H9 (cell line): ENCODE data around the gene ILF2. TPM values are rescaled to one million over a fixed set of nuclear protein-coding genes. Genes with fewer than 3 reads are reported as not detected.

Source experiments
- DNase-seq: peaks from one replicate; pipeline ENCODE4 v3.0.0-alpha.2; 2017
- H2AFZ ChIP-seq: one replicate; pipeline ENCODE4 v1.6.1; 2013; ENCODE audit warnings: mild to moderate bottlenecking, low read length, control low read depth, moderate library complexity
- H2AK5ac ChIP-seq: 2 replicates; pipeline ENCODE4 v1.6.1; 2013; ENCODE audit warnings: low read length, control low read depth, mixed read lengths; ENCODE audit not compliant: insufficient read length
- H2BK120ac ChIP-seq: one replicate; pipeline ENCODE4 v1.6.1; 2013; ENCODE audit warnings: low read depth, mild to moderate bottlenecking, low read length, control low read depth, inconsistent platforms; ENCODE audit not compliant: poor library complexity, severe bottlenecking
- H2BK12ac ChIP-seq: 2 replicates; pipeline ENCODE4 v1.6.1; 2013; ENCODE audit warnings: low read length, control low read depth, mixed read lengths, low read depth; ENCODE audit not compliant: insufficient read length
- H2BK15ac ChIP-seq: 2 replicates; pipeline ENCODE4 v1.6.1; 2013; ENCODE audit warnings: low read depth, low read length, control low read depth
- H2BK20ac ChIP-seq: one replicate; pipeline ENCODE4 v1.6.1; 2013; ENCODE audit warnings: low read depth, mild to moderate bottlenecking, low read length, control low read depth, inconsistent platforms; ENCODE audit not compliant: poor library complexity, severe bottlenecking
- H2BK5ac ChIP-seq: 2 replicates; pipeline ENCODE4 v1.6.1; 2013; ENCODE audit warnings: low read length, control low read depth, mixed read lengths; ENCODE audit not compliant: insufficient read length
- H3K14ac ChIP-seq: 2 replicates; pipeline ENCODE4 v1.6.1; 2013; ENCODE audit warnings: low read length, control low read depth; ENCODE audit not compliant: insufficient read depth
- H3K18ac ChIP-seq: 2 replicates; pipeline ENCODE4 v1.6.1; 2013; ENCODE audit warnings: low read depth, mild to moderate bottlenecking, mixed read lengths, low read length, control low read depth; ENCODE audit not compliant: insufficient read length
- H3K23ac ChIP-seq: 2 replicates; pipeline ENCODE4 v1.6.1; 2013; ENCODE audit warnings: low read length, control low read depth, mixed read lengths, low read depth; ENCODE audit not compliant: insufficient read length
- H3K23me2 ChIP-seq: 2 replicates; pipeline ENCODE4 v1.6.1; 2013; ENCODE audit warnings: low read depth, mild to moderate bottlenecking, mixed read lengths, low read length, control low read depth; ENCODE audit not compliant: insufficient read length, poor library complexity, severe bottlenecking
- H3K27ac ChIP-seq: 2 replicates; pipeline ENCODE4 v1.5.1; 2013; ENCODE audit warnings: low read length, control low read depth, mixed read lengths, low read depth; ENCODE audit not compliant: insufficient read length
- H3K27me3 ChIP-seq: 2 replicates; pipeline ENCODE4 v1.6.1; 2013; ENCODE audit warnings: low read length, control low read depth, inconsistent platforms; ENCODE audit not compliant: insufficient read depth
- H3K4ac ChIP-seq: 2 replicates; pipeline ENCODE4 v1.6.1; 2013; ENCODE audit warnings: low read depth, mild to moderate bottlenecking, control low read depth, inconsistent platforms, low read length, moderate library complexity
- H3K4me1 ChIP-seq: 2 replicates; pipeline ENCODE4 v1.6.1; 2013; ENCODE audit warnings: low read length, control low read depth, inconsistent platforms; ENCODE audit not compliant: insufficient read depth
- H3K4me2 ChIP-seq: 2 replicates; pipeline ENCODE4 v1.6.1; 2013; ENCODE audit warnings: low read length, control low read depth, mixed read lengths; ENCODE audit not compliant: insufficient read length, insufficient read depth
- H3K56ac ChIP-seq: 2 replicates; pipeline ENCODE4 v1.6.1; 2013; ENCODE audit warnings: low read depth, mild to moderate bottlenecking, mixed read lengths, low read length, control low read depth; ENCODE audit not compliant: insufficient read length
- H3K79me1 ChIP-seq: 2 replicates; pipeline ENCODE4 v1.6.1; 2013; ENCODE audit warnings: low read depth, mild to moderate bottlenecking, moderate library complexity, low read length, control low read depth, inconsistent platforms; ENCODE audit not compliant: insufficient read depth, poor library complexity, severe bottlenecking
- H3K79me2 ChIP-seq: 2 replicates; pipeline ENCODE4 v1.6.1; 2013; ENCODE audit warnings: low read length, control low read depth, inconsistent platforms; ENCODE audit not compliant: insufficient read depth
- H3K9ac ChIP-seq: 2 replicates; pipeline ENCODE4 v1.6.1; 2013; ENCODE audit warnings: low read length, control low read depth, mixed read lengths; ENCODE audit not compliant: insufficient read length; ENCODE audit errors: extremely low read depth
- H3K9me3 ChIP-seq: one replicate; pipeline ENCODE4 v1.6.1; 2013; ENCODE audit warnings: low read depth, low read length, inconsistent platforms; ENCODE audit not compliant: control insufficient read depth
- H3T11ph ChIP-seq: one replicate; pipeline ENCODE4 v1.6.1; 2013; ENCODE audit warnings: mild to moderate bottlenecking, low read length, control low read depth, inconsistent platforms
- H4K20me1 ChIP-seq: one replicate; pipeline ENCODE4 v1.6.1; 2013; ENCODE audit not compliant: control insufficient read depth, insufficient read length, insufficient read depth
- H4K5ac ChIP-seq: 2 replicates; pipeline ENCODE4 v1.6.1; 2013; ENCODE audit warnings: low read depth, mild to moderate bottlenecking, mixed read lengths, low read length, control low read depth; ENCODE audit not compliant: insufficient read length
- H4K8ac ChIP-seq: replicated peaks from 2 replicates; pipeline ENCODE4 v1.6.1; 2013; ENCODE audit warnings: low read length, control low read depth, mixed read lengths, low read depth; ENCODE audit not compliant: insufficient read length
- H4K91ac ChIP-seq: 2 replicates; pipeline ENCODE4 v1.6.1; 2013; ENCODE audit warnings: low read depth, mild to moderate bottlenecking, moderate library complexity, mixed read lengths, low read length, control low read depth; ENCODE audit not compliant: insufficient read length
- H3K27ac Mint-ChIP-seq, 3 experiments: 2 replicates in 2 of 3; 3 replicates in 1 of 3; pipeline ENCODE4 v1.8.0; 2020 to 2021; ENCODE audit warnings: mixed read lengths in 3 of 3, mild to moderate bottlenecking in 1 of 3, moderate library complexity in 1 of 3
- H3K27me3 Mint-ChIP-seq: 2 replicates; pipeline ENCODE4 v1.8.0; 2021; ENCODE audit warnings: low read depth, mild to moderate bottlenecking, moderate library complexity, mixed read lengths
- H3K36me3 Mint-ChIP-seq, 3 experiments: 2 replicates in 2 of 3; 3 replicates in 1 of 3; pipeline ENCODE4 v1.8.0; 2020 to 2021; ENCODE audit warnings: low read depth in 3 of 3, mixed read lengths in 3 of 3; ENCODE audit not compliant: insufficient read depth in 1 of 3
- H3K4me1 Mint-ChIP-seq, 2 experiments: 2 replicates each; pipeline ENCODE4 v1.8.0; 2020; ENCODE audit warnings: mixed read lengths in 2 of 2
- H3K4me3 Mint-ChIP-seq, 2 experiments: 2 replicates in 1 of 2; 3 replicates in 1 of 2; pipeline ENCODE4 v1.8.0; 2020 to 2021; ENCODE audit warnings: mild to moderate bottlenecking in 2 of 2, mixed read lengths in 2 of 2, moderate library complexity in 1 of 2
- H3K9me3 Mint-ChIP-seq, 2 experiments: 2 replicates in 1 of 2; 3 replicates in 1 of 2; pipeline ENCODE4 v1.8.0; 2020; ENCODE audit warnings: mild to moderate bottlenecking in 2 of 2, mixed read lengths in 2 of 2, moderate library complexity in 1 of 2
- WGBS: extraction: QIAGEN DNeasy Blood & Tissue Kit; methylation state at CpG from one replicate; pipeline ENCODE4 v1.1.7; 2013; ENCODE audit warnings: missing lambda C conversion rate, low lambda C conversion rate, mixed read lengths; ENCODE audit not compliant: insufficient read length; ENCODE audit errors: extremely low coverage; 5-methylcytosine and 5-hydroxymethylcytosine counted together
- total RNA-seq: library from RNA; stranded (reverse); gene quantifications from 2 replicates; pipeline ENCODE4 v1.2.1, GENCODE V29; 2021
- TF ChIP-seq, protein P1 (sequence below): fragments of 200-600 bp; sonication (generic); conservative IDR thresholded peaks from 3 replicates; pipeline ENCODE4 v1.8.0; 2021; ENCODE audit warnings: antibody characterized with exemption, mild to moderate bottlenecking

Gene ILF2
- total RNA-seq, 1 experiment from 2014 or later: 357 TPM

DNA sequence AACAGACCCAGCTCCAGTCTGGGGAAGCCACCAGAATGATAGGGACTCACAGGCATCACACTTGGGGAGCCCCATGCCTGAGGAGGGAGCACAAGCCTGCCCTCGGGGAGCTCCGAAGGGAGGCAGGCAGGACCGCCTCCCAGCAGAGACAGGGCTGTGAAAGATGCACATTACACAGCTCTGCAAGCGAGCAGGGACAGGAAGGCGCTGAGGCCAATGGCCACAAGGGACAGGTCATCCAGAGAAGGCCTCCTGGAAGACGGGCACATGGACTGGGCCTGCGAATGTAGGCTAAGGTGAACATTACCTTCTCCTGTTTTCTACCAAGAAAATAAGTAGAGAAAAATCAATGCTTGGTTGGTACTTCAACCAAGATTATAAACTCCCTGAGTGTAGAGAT lies 11.9 kb upstream of the ILF2 start:
- Histone ChIP-seq H3K4me1 (no peaks in the 10 kb centered on the region), H3K9ac (no peak overlapping the region), H2BK120ac (no peak overlapping the region), H3K9me3 (no peaks in the 10 kb centered on the region), H3K23ac (no peak overlapping the region), H3K18ac (no peak overlapping the region), H3T11ph (no peak overlapping the region), H3K23me2 (peaks cover 26% of the 10 kb centered on the region), H3K14ac (no peak overlapping the region), H2BK5ac (no peak overlapping the region), H3K4me2 (no peak overlapping the region), H4K91ac (no peak overlapping the region), H2AFZ (no peak overlapping the region), H2BK12ac (no peak overlapping the region), H2BK20ac (no peak overlapping the region), H4K20me1 (no peaks in the 10 kb centered on the region), H3K27ac (no peak overlapping the region), H3K56ac (no peak overlapping the region), H3K79me1 (no peaks in the 10 kb centered on the region), H4K8ac (no peak overlapping the region), H3K4ac (no peak overlapping the region), H2AK5ac (no peak overlapping the region), H3K79me2 (no peaks in the 10 kb centered on the region), H2BK15ac (no peak overlapping the region), H3K27me3 (peaks cover 3% of the 10 kb centered on the region; the same call in 1 of the 2 replicates), H4K5ac (no peak overlapping the region)
- no peak for DNase-seq
- Mint-ChIP-seq H3K4me1 (peaks cover 26 to 32% of the 10 kb centered on the region in 2 experiments), H3K4me3 (no peak overlapping the region), H3K36me3 (peaks cover 0 to 24% (median 19%) of the 10 kb centered on the region in 3 experiments; a peak in 4 of 7 replicates), H3K27ac (no peak overlapping the region), H3K9me3 (no peaks in the 10 kb centered on the region), H3K27me3 (peaks cover 41% of the 10 kb centered on the region)
- WGBS: no CpG with 5 or more reads among the region's 7 CpGs
- TF ChIP-seq, protein P1, sequence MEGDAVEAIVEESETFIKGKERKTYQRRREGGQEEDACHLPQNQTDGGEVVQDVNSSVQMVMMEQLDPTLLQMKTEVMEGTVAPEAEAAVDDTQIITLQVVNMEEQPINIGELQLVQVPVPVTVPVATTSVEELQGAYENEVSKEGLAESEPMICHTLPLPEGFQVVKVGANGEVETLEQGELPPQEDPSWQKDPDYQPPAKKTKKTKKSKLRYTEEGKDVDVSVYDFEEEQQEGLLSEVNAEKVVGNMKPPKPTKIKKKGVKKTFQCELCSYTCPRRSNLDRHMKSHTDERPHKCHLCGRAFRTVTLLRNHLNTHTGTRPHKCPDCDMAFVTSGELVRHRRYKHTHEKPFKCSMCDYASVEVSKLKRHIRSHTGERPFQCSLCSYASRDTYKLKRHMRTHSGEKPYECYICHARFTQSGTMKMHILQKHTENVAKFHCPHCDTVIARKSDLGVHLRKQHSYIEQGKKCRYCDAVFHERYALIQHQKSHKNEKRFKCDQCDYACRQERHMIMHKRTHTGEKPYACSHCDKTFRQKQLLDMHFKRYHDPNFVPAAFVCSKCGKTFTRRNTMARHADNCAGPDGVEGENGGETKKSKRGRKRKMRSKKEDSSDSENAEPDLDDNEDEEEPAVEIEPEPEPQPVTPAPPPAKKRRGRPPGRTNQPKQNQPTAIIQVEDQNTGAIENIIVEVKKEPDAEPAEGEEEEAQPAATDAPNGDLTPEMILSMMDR: no peak
